GM13977 (cell line): Measurements from ENCODE around the gene SLC41A1.
"Not testable (repeated sequence)": the region's sequence is repeated elsewhere in the genome, so short reads cannot be mapped to it uniquely, and the experiment has no call there.

Source experiments
- DNase-seq: peaks from one replicate; pipeline ENCODE4 v3.0.0; 2012; ENCODE audit warnings: low spot score
- CTCF ChIP-seq: IDR thresholded peaks from 2 replicates; pipeline ENCODE4 v1.5.1; 2012; ENCODE audit warnings: mild to moderate bottlenecking, control low read depth; ENCODE audit not compliant: insufficient read depth; ENCODE audit errors: extremely low read depth, missing control alignments
- in situ Hi-C: fragments of 300-500 bp; cut with MboI; formaldehyde crosslinking; loops from one replicate; pipeline ENCODE4 v1.12.0; 2022; ENCODE audit warnings: low sequenced_read_pairs, low pct_unique_long_range_greater_than_20kb, mixed read lengths, inconsistent platforms; ENCODE audit not compliant: unreplicated experiment

The SLC41A1 gene

GRCh38 chr1:205812878-205813754, at the start of gene SLC41A1:
SLC41A1 (minus strand) TSS chr1:205813198; CDS start chr1:205810441, 2,757 bp downstream.
- TF ChIP-seq CTCF = no peak
- peak; percentile 98 for DNase-seq
- in situ Hi-C loops = no loop called here

DNA sequence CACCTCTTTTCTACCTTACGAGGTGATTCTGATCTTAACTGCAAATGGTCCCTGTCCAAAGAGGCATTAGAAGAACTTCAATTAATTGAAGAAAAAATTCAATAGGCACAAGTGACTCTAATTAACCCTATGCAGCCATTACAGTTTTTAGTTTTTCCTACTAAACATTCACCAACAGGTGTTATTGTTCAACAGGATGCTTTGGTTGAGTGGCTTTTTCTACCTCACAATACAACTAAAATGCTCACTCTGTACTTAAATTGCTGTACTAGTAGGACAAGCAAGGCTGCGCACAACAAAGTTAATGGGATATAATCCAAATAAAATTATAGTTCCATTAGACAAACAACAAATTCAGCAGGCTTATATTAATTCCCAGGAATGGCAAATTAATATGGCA, 48.5 kb upstream of the SLC41A1 start:
- no peak for DNase-seq
- in situ Hi-C loops = no loop called here
- TF ChIP-seq CTCF = no peak

DNA sequence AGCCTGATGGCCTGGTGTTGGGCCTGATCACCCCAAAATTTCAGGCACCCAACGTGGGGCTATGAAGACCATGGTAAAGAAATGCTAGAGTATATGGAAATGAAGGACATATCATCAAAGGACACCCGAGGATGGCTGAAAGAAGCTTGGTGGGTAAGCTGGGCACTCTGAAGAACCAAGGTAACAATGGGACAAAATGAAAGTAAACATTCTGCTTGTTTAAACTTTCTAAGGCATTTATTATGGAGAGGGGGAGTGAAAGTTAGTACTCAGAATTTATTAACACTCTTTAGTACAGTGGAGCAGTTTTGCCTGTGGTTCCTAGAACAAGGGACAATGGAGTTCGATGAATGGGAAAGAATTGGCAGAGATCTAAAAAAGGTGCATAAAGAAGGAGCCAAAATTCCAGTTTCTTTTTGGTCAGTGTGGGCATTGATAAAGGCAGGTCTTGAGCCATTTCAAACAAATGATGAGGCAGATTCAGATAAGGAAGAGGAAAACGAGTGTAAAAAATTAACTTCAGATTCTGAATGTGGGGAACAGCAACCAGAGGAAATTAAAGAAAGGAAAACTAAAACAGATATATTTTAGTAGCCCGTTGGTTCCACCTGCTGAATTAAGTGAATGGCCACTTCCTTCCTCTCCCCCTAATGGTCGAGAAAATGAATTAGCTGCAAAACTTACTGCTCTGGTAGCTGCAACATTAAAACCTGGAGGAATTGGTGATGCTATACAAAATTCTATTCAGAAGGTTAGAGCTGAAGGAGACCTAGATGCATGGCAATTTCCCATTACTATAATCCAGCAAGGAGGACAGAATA, 45.4 kb upstream of the SLC41A1 start:
- in situ Hi-C loops = no loop called here
- no peak for DNase-seq
- no peak for TF ChIP-seq CTCF

- in situ Hi-C loops, DNase-seq: not testable (repeated sequence)
Observed at GRCh38 chr1:205857501-205857900, 44.5 kb upstream of the SLC41A1 start.

DNA sequence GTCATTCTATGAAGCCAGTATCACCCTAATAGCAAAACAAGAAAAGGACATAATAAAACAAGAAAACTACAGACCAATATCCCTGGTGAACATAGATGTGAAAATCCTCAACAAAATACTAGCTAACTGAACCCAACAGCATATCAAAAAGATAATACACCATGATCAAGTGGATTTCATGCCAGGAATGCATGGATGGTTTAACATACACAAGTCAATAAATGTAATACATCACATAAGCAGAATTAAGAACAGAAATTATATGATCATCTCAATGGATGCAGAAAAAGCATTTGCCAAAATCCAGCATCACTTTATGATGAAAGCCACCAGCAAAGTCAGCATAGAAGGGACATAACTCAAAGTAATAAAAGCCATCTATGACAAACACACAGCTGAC, 43.4 kb upstream of the SLC41A1 start:
- no peak for DNase-seq
- no peak for TF ChIP-seq CTCF
- in situ Hi-C loops = no loop called here

DNA sequence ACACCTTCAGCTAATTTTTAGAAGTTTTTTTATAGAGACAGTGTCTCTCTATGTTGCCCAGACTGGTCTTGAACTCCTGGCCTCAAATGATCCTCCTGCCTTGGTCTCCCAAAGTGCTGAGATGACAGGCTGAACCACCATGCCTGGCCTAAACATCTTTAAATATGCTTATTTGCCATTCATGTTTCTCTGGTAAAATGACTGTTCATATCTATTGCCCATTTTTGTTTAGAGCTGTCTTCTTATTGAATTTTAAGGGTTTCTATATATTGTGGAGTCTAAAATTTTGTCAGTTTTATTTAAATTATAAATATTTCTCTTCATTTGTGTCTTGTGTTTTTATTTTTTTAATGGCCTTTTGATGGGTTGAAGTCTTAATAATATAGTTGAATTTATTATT, 40.0 kb upstream of the SLC41A1 start:
- TF ChIP-seq CTCF = no peak
- DNase-seq = no peak
- in situ Hi-C loops = no loop called here

GRCh38 chr1:205851993-205852392, 39.0 kb upstream of the SLC41A1 start:
- no peak for DNase-seq
- no peak for TF ChIP-seq CTCF
- in situ Hi-C loops = no loop called here
